Measurements from ENCODE around the gene UBLCP1.
"Not testable (repeated sequence)": the region's sequence is repeated elsewhere in the genome, so short reads cannot be mapped to it uniquely, and the experiment has no call there.

The UBLCP1 gene

GRCh38 chr5:159249158-159249557, 13.9 kb upstream of the UBLCP1 start:
- DNase-seq (ENCODE audit: low read depth, low spot score), result no peak

- no peak for DNase-seq (ENCODE audit: low read depth, low spot score)
Observed at GRCh38 chr5:159252195-159252594, 10.9 kb upstream of the UBLCP1 start.

- DNase-seq (ENCODE audit: low read depth, low spot score), result no peak
Observed at GRCh38 chr5:159257007-159257406, 6.1 kb upstream of the UBLCP1 start.

- no peak for DNase-seq (ENCODE audit: low read depth, low spot score)
Observed at GRCh38 chr5:159257629-159258283, 5.3 kb upstream of the UBLCP1 start.

- no peak for DNase-seq (ENCODE audit: low read depth, low spot score)
Observed at GRCh38 chr5:159258361-159258760, 4.7 kb upstream of the UBLCP1 start.

- not testable (repeated sequence) for DNase-seq (ENCODE audit: low read depth, low spot score)
Observed at GRCh38 chr5:159260212-159260611, 2.9 kb upstream of the UBLCP1 start.

GRCh38 chr5:159262472-159262858, 625 bp upstream of the UBLCP1 start:
- DNase-seq (ENCODE audit: low read depth, low spot score), result no peak

GRCh38 chr5:159263569-159263905, 447 bp downstream of the UBLCP1 start:
- no peak for DNase-seq (ENCODE audit: low read depth, low spot score)

- not testable (repeated sequence) for DNase-seq (ENCODE audit: low read depth, low spot score)
Observed at GRCh38 chr5:159266764-159267163, 3.7 kb downstream of the UBLCP1 start.

- no peak for DNase-seq (ENCODE audit: low read depth, low spot score)
Observed at GRCh38 chr5:159269723-159270122, 6.6 kb downstream of the UBLCP1 start.

- DNase-seq (ENCODE audit: low read depth, low spot score), result no peak
Observed at GRCh38 chr5:159273923-159274322, 10.8 kb downstream of the UBLCP1 start.

- no peak for DNase-seq (ENCODE audit: low read depth, low spot score)
Observed at GRCh38 chr5:159274676-159275075, 11.6 kb downstream of the UBLCP1 start.

- DNase-seq (ENCODE audit: low read depth, low spot score), result no peak
Observed at GRCh38 chr5:159286420-159287035, 23.4 kb downstream of the UBLCP1 start.

- no peak for DNase-seq (ENCODE audit: low read depth, low spot score)
Observed at GRCh38 chr5:159290741-159291140, 27.7 kb downstream of the UBLCP1 start.

- DNase-seq (ENCODE audit: low read depth, low spot score), result no peak
Observed at GRCh38 chr5:159294921-159295320, 31.8 kb downstream of the UBLCP1 start.

GRCh38 chr5:159297300-159297699, 34.2 kb downstream of the UBLCP1 start:
- DNase-seq (ENCODE audit: low read depth, low spot score), result not testable (repeated sequence)

- DNase-seq (ENCODE audit: low read depth, low spot score), result no peak
Observed at GRCh38 chr5:159301466-159301865, 38.4 kb downstream of the UBLCP1 start.

GRCh38 chr5:159301929-159302860, 39.1 kb downstream of the UBLCP1 start:
- DNase-seq (ENCODE audit: low read depth, low spot score), result not testable (repeated sequence)

GRCh38 chr5:159303286-159303685, 40.2 kb downstream of the UBLCP1 start:
- no peak for DNase-seq (ENCODE audit: low read depth, low spot score)

- DNase-seq (ENCODE audit: low read depth, low spot score), result no peak
Observed at GRCh38 chr5:159304961-159305595, 42.0 kb downstream of the UBLCP1 start.

GRCh38 chr5:159309689-159310433, 46.8 kb downstream of the UBLCP1 start:
- no peak for DNase-seq (ENCODE audit: low read depth, low spot score)
